Measurements from ENCODE around the gene C5orf47.

DNA sequence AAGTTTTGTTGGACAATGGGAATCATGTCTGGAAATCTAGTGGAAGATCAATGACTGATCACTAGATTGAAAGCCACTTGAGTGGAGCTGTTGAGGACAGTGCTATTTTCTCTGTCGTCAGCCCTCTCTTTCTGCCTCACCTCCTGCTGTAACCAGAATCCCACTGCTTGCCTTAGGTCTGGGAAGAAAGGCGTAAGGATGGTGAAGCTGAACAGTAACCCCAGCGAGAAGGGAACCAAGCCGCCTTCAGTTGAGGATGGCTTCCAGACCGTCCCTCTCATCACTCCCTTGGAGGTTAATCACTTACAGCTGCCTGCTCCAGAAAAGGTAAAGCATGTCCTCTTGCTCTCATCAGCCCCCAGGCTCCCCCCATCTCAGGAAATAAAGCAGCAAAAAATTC is 57.6 kb downstream of the C5orf47 start:
- TF ChIP-seq, protein P1, sequence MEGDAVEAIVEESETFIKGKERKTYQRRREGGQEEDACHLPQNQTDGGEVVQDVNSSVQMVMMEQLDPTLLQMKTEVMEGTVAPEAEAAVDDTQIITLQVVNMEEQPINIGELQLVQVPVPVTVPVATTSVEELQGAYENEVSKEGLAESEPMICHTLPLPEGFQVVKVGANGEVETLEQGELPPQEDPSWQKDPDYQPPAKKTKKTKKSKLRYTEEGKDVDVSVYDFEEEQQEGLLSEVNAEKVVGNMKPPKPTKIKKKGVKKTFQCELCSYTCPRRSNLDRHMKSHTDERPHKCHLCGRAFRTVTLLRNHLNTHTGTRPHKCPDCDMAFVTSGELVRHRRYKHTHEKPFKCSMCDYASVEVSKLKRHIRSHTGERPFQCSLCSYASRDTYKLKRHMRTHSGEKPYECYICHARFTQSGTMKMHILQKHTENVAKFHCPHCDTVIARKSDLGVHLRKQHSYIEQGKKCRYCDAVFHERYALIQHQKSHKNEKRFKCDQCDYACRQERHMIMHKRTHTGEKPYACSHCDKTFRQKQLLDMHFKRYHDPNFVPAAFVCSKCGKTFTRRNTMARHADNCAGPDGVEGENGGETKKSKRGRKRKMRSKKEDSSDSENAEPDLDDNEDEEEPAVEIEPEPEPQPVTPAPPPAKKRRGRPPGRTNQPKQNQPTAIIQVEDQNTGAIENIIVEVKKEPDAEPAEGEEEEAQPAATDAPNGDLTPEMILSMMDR (conservative IDR thresholded peaks at IDR 0.05; ENCODE audit: low read depth, low read length), result no peak
- TF ChIP-seq SMC3 (IDR thresholded peaks at IDR 0.05; ENCODE audit: low read depth, low read length) (no peak), RAD21 (IDR thresholded peaks at IDR 0.05; ENCODE audit: low read length) (no peak), POLR2A (IDR thresholded peaks at IDR 0.05; ENCODE audit: low read depth, low read length) (no peak)

Data from IMR-90 (cell line).